NT2/D1 (cell line): ENCODE measurements around the gene VWC2L.

Experiments
- DNase-seq: peaks from one replicate; pipeline ENCODE4 v3.0.0-alpha.2; 2011; ENCODE audit warnings: low read depth, low spot score
- H3K27me3 ChIP-seq: 2 replicates; pipeline ENCODE4 v1.6.0; 2011; ENCODE audit warnings: mild to moderate bottlenecking; ENCODE audit not compliant: insufficient read length, insufficient read depth
- H3K36me3 ChIP-seq: 2 replicates; pipeline ENCODE4 v1.6.1; 2011; ENCODE audit warnings: mild to moderate bottlenecking, low read length, mixed read lengths; ENCODE audit not compliant: insufficient read depth, insufficient read length
- H3K4me1 ChIP-seq: 2 replicates; pipeline ENCODE4 v1.5.1; 2011; ENCODE audit not compliant: insufficient read depth, insufficient read length
- H3K4me3 ChIP-seq: 2 replicates; pipeline ENCODE4 v1.5.1; 2011; ENCODE audit warnings: low read depth; ENCODE audit not compliant: insufficient read length
- H3K9ac ChIP-seq: 2 replicates; pipeline ENCODE4 v1.6.0; 2011; ENCODE audit warnings: low read depth; ENCODE audit not compliant: insufficient read length
- H3K9me3 ChIP-seq: 2 replicates; pipeline ENCODE4 v1.5.1; 2011; ENCODE audit warnings: mild to moderate bottlenecking, low read length; ENCODE audit not compliant: insufficient read depth
- SUZ12 ChIP-seq: IDR thresholded peaks from 2 replicates; pipeline ENCODE4 v1.6.1; 2011; ENCODE audit not compliant: insufficient read length, insufficient read depth; ENCODE audit errors: extremely low read depth
- YY1 ChIP-seq: IDR thresholded peaks from 2 replicates; pipeline ENCODE4 v1.6.1; 2011; ENCODE audit not compliant: insufficient read length, insufficient read depth
- ZNF274 ChIP-seq: IDR thresholded peaks from 2 replicates; pipeline ENCODE4 v1.6.1; 2011; ENCODE audit warnings: mild to moderate bottlenecking, low read depth, low read length

Gene VWC2L

GRCh38 chr2:214574084-214574781, 163.4 kb downstream of the VWC2L start:
- Histone ChIP-seq H3K4me1 (no peaks in the 10 kb centered on the region), H3K36me3 (no peaks in the 10 kb centered on the region), H3K27me3 (no peaks in the 10 kb centered on the region), H3K9me3 (no peaks in the 10 kb centered on the region), H3K9ac (no peak overlapping the region), H3K4me3 (no peak overlapping the region)
- DNase-seq: no peak
- TF ChIP-seq YY1 (no peak), SUZ12 (no peak), ZNF274 (no peak)

GRCh38 chr2:214575030-214575429, 164.2 kb downstream of the VWC2L start:
- no peak for DNase-seq
- H3K9me3 ChIP-seq: no peaks in the 10 kb centered on the region
- no peaks in the 10 kb centered on the region for H3K36me3 ChIP-seq
- TF ChIP-seq YY1 (no peak), ZNF274 (no peak), SUZ12 (no peak)
- no peak overlapping the region for H3K4me3 ChIP-seq
- no peak overlapping the region for H3K9ac ChIP-seq
- no peaks in the 10 kb centered on the region for H3K27me3 ChIP-seq
- H3K4me1 ChIP-seq: no peaks in the 10 kb centered on the region

GRCh38 chr2:214575465-214575864, 164.6 kb downstream of the VWC2L start:
- no peaks in the 10 kb centered on the region for H3K36me3 ChIP-seq
- no peaks in the 10 kb centered on the region for H3K27me3 ChIP-seq
- no peak for DNase-seq
- H3K9ac ChIP-seq: no peak overlapping the region
- H3K4me1 ChIP-seq: no peaks in the 10 kb centered on the region
- H3K9me3 ChIP-seq: no peaks in the 10 kb centered on the region
- no peak overlapping the region for H3K4me3 ChIP-seq
- TF ChIP-seq ZNF274 (no peak), SUZ12 (no peak), YY1 (no peak)

GRCh38 chr2:214577769-214578168, 166.9 kb downstream of the VWC2L start:
- Histone ChIP-seq H3K4me1 (no peaks in the 10 kb centered on the region), H3K36me3 (no peaks in the 10 kb centered on the region), H3K9ac (no peak overlapping the region), H3K4me3 (no peak overlapping the region), H3K9me3 (no peaks in the 10 kb centered on the region), H3K27me3 (no peaks in the 10 kb centered on the region)
- no peak for TF ChIP-seq SUZ12
- TF ChIP-seq YY1: no peak
- no peak for TF ChIP-seq ZNF274
- no peak for DNase-seq

GRCh38 chr2:214578442-214578841, 167.6 kb downstream of the VWC2L start:
- Histone ChIP-seq H3K9ac (no peak overlapping the region), H3K27me3 (no peaks in the 10 kb centered on the region), H3K9me3 (no peaks in the 10 kb centered on the region), H3K36me3 (no peaks in the 10 kb centered on the region), H3K4me1 (no peaks in the 10 kb centered on the region), H3K4me3 (no peak overlapping the region)
- DNase-seq: no peak
- TF ChIP-seq ZNF274 (no peak), YY1 (no peak), SUZ12 (no peak)

- TF ChIP-seq YY1: no peak
- Histone ChIP-seq H3K4me3 (no peak overlapping the region), H3K4me1 (no peaks in the 10 kb centered on the region), H3K9me3 (no peaks in the 10 kb centered on the region), H3K36me3 (no peaks in the 10 kb centered on the region), H3K27me3 (no peaks in the 10 kb centered on the region), H3K9ac (no peak overlapping the region)
- DNase-seq: no peak
Observed at GRCh38 chr2:214579035-214579434, 168.2 kb downstream of the VWC2L start.

GRCh38 chr2:214587442-214587841, 176.6 kb downstream of the VWC2L start:
- peak; percentile 18 for DNase-seq
- H3K27me3 ChIP-seq: peaks cover 20% of the 10 kb centered on the region
- H3K9ac ChIP-seq: no peak overlapping the region
- H3K4me1 ChIP-seq: no peaks in the 10 kb centered on the region
- no peak overlapping the region for H3K4me3 ChIP-seq
- no peaks in the 10 kb centered on the region for H3K36me3 ChIP-seq
- TF ChIP-seq YY1: no peak
- TF ChIP-seq ZNF274: no peak
- no peak for TF ChIP-seq SUZ12
- H3K9me3 ChIP-seq: no peaks in the 10 kb centered on the region

GRCh38 chr2:214591366-214591765, 180.5 kb downstream of the VWC2L start:
- H3K9ac ChIP-seq: no peak overlapping the region
- H3K4me1 ChIP-seq: no peaks in the 10 kb centered on the region
- no peak for TF ChIP-seq ZNF274
- TF ChIP-seq SUZ12: no peak
- no peak for TF ChIP-seq YY1
- H3K9me3 ChIP-seq: no peaks in the 10 kb centered on the region
- H3K27me3 ChIP-seq: peaks cover 40% of the 10 kb centered on the region
- H3K4me3 ChIP-seq: no peak overlapping the region
- no peak for DNase-seq
- no peaks in the 10 kb centered on the region for H3K36me3 ChIP-seq
